Naive thymus-derived CD4-positive, alpha-beta T cell (primary cell): Measurements from ENCODE around the gene PLCZ1. TPM values are rescaled to one million over a fixed set of nuclear protein-coding genes. Genes with fewer than 3 reads are reported as not detected.
"Not testable (repeated sequence)": the region's sequence is repeated elsewhere in the genome, so short reads cannot be mapped to it uniquely, and the experiment has no call there.

Experiments used
- ATAC-seq: fragments of 150-1000 bp; cut with Tn5 transposase; 2 replicates; pipeline ENCODE4 v1.10.0; 2021; ENCODE audit warnings: mild to moderate bottlenecking, moderate library complexity
- CTCF ChIA-PET: fragments of 350-600 bp; sonication (Branson Sonifier 250); formaldehyde crosslinking; loops from one replicate; lab custom pipeline; 2021; ENCODE audit warnings: antibody characterized with exemption; lab: Charles Lee
- POLR2A ChIA-PET: fragments of 350-600 bp; sonication (Branson Sonifier 250); formaldehyde crosslinking; loops from one replicate; lab custom pipeline; 2021; ENCODE audit warnings: antibody characterized with exemption, inconsistent platforms; lab: Charles Lee
- DNase-seq, 9 donors: peaks; one replicate each; pipeline versions ENCODE4 v3.0.0 to v3.0.0-alpha.2; 2020 to 2022; ENCODE audit warnings: mixed read lengths in 1 of 9
- H3K27ac ChIP-seq: one replicate; pipeline ENCODE4 v1.7.0; 2013; ENCODE audit warnings: mild to moderate bottlenecking, low read depth, low read length, moderate library complexity
- H3K27me3 ChIP-seq, 2 donors: one replicate each; pipeline ENCODE4 v1.7.0; 2013; ENCODE audit warnings: low read length in 2 of 2, mild to moderate bottlenecking in 2 of 2, moderate library complexity in 2 of 2; ENCODE audit not compliant: control insufficient read depth in 2 of 2, insufficient read depth in 2 of 2
- H3K36me3 ChIP-seq, 3 experiments: 1 replicate in 2 of 3; 2 replicates in 1 of 3; pipeline ENCODE4 v1.7.0; 2013; ENCODE audit warnings: low read length in 3 of 3, mild to moderate bottlenecking in 3 of 3, moderate library complexity in 1 of 3; ENCODE audit not compliant: insufficient read depth in 3 of 3, control insufficient read depth in 2 of 3
- H3K4me1 ChIP-seq, 2 donors: one replicate each; pipeline ENCODE4 v1.7.0; 2013; ENCODE audit warnings: low read length in 2 of 2, mild to moderate bottlenecking in 2 of 2, moderate library complexity in 1 of 2; ENCODE audit not compliant: control insufficient read depth in 2 of 2, insufficient read depth in 2 of 2
- H3K4me3 ChIP-seq: 2 replicates; pipeline ENCODE4 v1.7.0; 2013; ENCODE audit warnings: mild to moderate bottlenecking, low read length
- H3K9me3 ChIP-seq, 3 experiments: 1 replicate in 2 of 3; 2 replicates in 1 of 3; pipeline ENCODE4 v1.7.0; 2013; ENCODE audit warnings: low read length in 3 of 3; ENCODE audit not compliant: control insufficient read depth in 2 of 3
- H3K27ac Mint-ChIP-seq, 9 donors: one replicate each; pipeline ENCODE4 v1.8.0; 2020 to 2022; ENCODE audit warnings: mixed read lengths in 9 of 9, mild to moderate bottlenecking in 8 of 9, moderate library complexity in 5 of 9, inconsistent platforms in 2 of 9
- H3K27me3 Mint-ChIP-seq, 5 donors: one replicate each; pipeline ENCODE4 v1.8.0; 2021 to 2022; ENCODE audit warnings: mixed read lengths in 5 of 5, mild to moderate bottlenecking in 1 of 5
- H3K36me3 Mint-ChIP-seq, 5 donors: one replicate each; pipeline ENCODE4 v1.8.0; 2020 to 2022; ENCODE audit warnings: mixed read lengths in 5 of 5, mild to moderate bottlenecking in 3 of 5, inconsistent platforms in 1 of 5
- H3K4me1 Mint-ChIP-seq, 7 donors: one replicate each; pipeline ENCODE4 v1.8.0; 2020 to 2022; ENCODE audit warnings: mixed read lengths in 7 of 7, mild to moderate bottlenecking in 3 of 7, inconsistent platforms in 1 of 7
- H3K4me3 Mint-ChIP-seq, 10 donors: one replicate each; pipeline ENCODE4 v1.8.0; 2020 to 2022; ENCODE audit warnings: mild to moderate bottlenecking in 10 of 10, mixed read lengths in 10 of 10, moderate library complexity in 6 of 10, inconsistent platforms in 2 of 10
- H3K9me3 Mint-ChIP-seq, 11 donors: one replicate each; pipeline ENCODE4 v1.8.0; 2020 to 2022; ENCODE audit warnings: mixed read lengths in 11 of 11, mild to moderate bottlenecking in 4 of 11, inconsistent platforms in 1 of 11, moderate library complexity in 1 of 11
- intact Hi-C, 2 donors: fragments of 100-400 bp; cut with micrococcal nuclease; formaldehyde crosslinking; loops; one replicate each; pipeline ENCODE4 v1.15.1; 2023
- polyA plus RNA-seq, 2 donors: library from polyadenylated mRNA; unstranded; fragments of 300-500 nt; fragmentation: Illumina TruSeq; gene quantifications; one replicate each; pipeline ENCODE4 v1.2.3, GENCODE V29; 2021
- total RNA-seq, 6 experiments: library from RNA in 5 of 6; stranded (reverse) in 5 of 6; gene quantifications; 1 replicate in 5 of 6; 2 replicates in 1 of 6; pipeline ENCODE4 v1.2.3 and lab custom pipeline; 2021 to 2026

The PLCZ1 gene
- total and polyA plus RNA-seq, 7 experiments from 2014 or later = not detected

GRCh38 chr12:18706798-18707197 lies 31.0 kb downstream of the PLCZ1 start:
- DNase-seq (no peak), ATAC-seq (no peak)
- Mint-ChIP-seq H3K4me3 (no peak overlapping the region), H3K27ac (no peak overlapping the region), H3K27me3 (no peaks in the 10 kb centered on the region), H3K4me1 (no peaks in the 10 kb centered on the region), H3K36me3 (peaks cover 0 to 3% (median 0%) of the 10 kb centered on the region in 5 donors), H3K9me3 (peaks cover 1 to 20% (median 14%) of the 10 kb centered on the region in 11 donors)
- Histone ChIP-seq H3K4me3 (no peak overlapping the region), H3K4me1 (no peaks in the 10 kb centered on the region), H3K27me3 (no peaks in the 10 kb centered on the region), H3K9me3 (no peaks in the 10 kb centered on the region), H3K27ac (no peak overlapping the region), H3K36me3 (no peaks in the 10 kb centered on the region)
- ChIA-PET CTCF (no interaction called here), POLR2A (no interaction called here)
- intact Hi-C loops = no loop called here

GRCh38 chr12:18703911-18704310 lies 33.9 kb downstream of the PLCZ1 start:
- Mint-ChIP-seq H3K27me3 (no peaks in the 10 kb centered on the region), H3K36me3 (peaks cover 0 to 3% (median 0%) of the 10 kb centered on the region in 5 donors), H3K4me1 (no peaks in the 10 kb centered on the region), H3K27ac (no peak overlapping the region), H3K4me3 (no peak overlapping the region), H3K9me3 (peaks cover 4 to 17% (median 13%) of the 10 kb centered on the region in 11 donors)
- ChIA-PET POLR2A (no interaction called here), CTCF (no interaction called here)
- Histone ChIP-seq H3K9me3 (no peaks in the 10 kb centered on the region), H3K27ac (no peak overlapping the region), H3K36me3 (no peaks in the 10 kb centered on the region), H3K27me3 (no peaks in the 10 kb centered on the region), H3K4me3 (no peak overlapping the region), H3K4me1 (no peaks in the 10 kb centered on the region)
- intact Hi-C loops = no loop called here
- DNase-seq (no peak), ATAC-seq (no peak)

- ATAC-seq (no peak), DNase-seq (no peak)
- no peaks in the 10 kb centered on the region for H3K27me3 ChIP-seq
- no peaks in the 10 kb centered on the region for H3K9me3 ChIP-seq
- H3K4me3 ChIP-seq = no peak overlapping the region
- ChIA-PET CTCF (no interaction called here), POLR2A (no interaction called here)
- no peaks in the 10 kb centered on the region for H3K36me3 ChIP-seq
- no peaks in the 10 kb centered on the region for H3K4me1 ChIP-seq
- H3K27ac ChIP-seq = no peak overlapping the region
- peaks cover 0 to 3% (median 0%) of the 10 kb centered on the region in 5 donors for H3K36me3 Mint-ChIP-seq
- no peak overlapping the region for H3K4me3 Mint-ChIP-seq
- no peaks in the 10 kb centered on the region for H3K27me3 Mint-ChIP-seq
- H3K27ac Mint-ChIP-seq = no peak overlapping the region
- intact Hi-C loops = no loop called here
- H3K4me1 Mint-ChIP-seq = no peaks in the 10 kb centered on the region
- peaks cover 4 to 19% (median 13%) of the 10 kb centered on the region in 11 donors for H3K9me3 Mint-ChIP-seq
These were observed 34.5 kb downstream of the PLCZ1 start for GRCh38 chr12:18703321-18703720.

GRCh38 chr12:18700271-18700670 lies 37.5 kb downstream of the PLCZ1 start:
- intact Hi-C loops = no loop called here
- Histone ChIP-seq H3K4me1 (no peaks in the 10 kb centered on the region), H3K9me3 (no peaks in the 10 kb centered on the region), H3K4me3 (no peak overlapping the region), H3K27me3 (no peaks in the 10 kb centered on the region), H3K36me3 (no peaks in the 10 kb centered on the region), H3K27ac (no peak overlapping the region)
- no peaks in the 10 kb centered on the region for H3K4me1 Mint-ChIP-seq
- no peak overlapping the region for H3K27ac Mint-ChIP-seq
- ATAC-seq (no peak), DNase-seq (no peak)
- H3K9me3 Mint-ChIP-seq = peaks cover 3 to 13% (median 7%) of the 10 kb centered on the region in 11 donors
- ChIA-PET CTCF (no interaction called here), POLR2A (no interaction called here)
- H3K4me3 Mint-ChIP-seq = no peak overlapping the region
- no peaks in the 10 kb centered on the region for H3K36me3 Mint-ChIP-seq
- H3K27me3 Mint-ChIP-seq = no peaks in the 10 kb centered on the region

- Mint-ChIP-seq H3K4me1 (no peaks in the 10 kb centered on the region), H3K27me3 (no peaks in the 10 kb centered on the region), H3K9me3 (peaks cover 0 to 16% (median 4%) of the 10 kb centered on the region in 11 donors), H3K36me3 (no peaks in the 10 kb centered on the region), H3K27ac (no peak overlapping the region), H3K4me3 (no peak overlapping the region)
- intact Hi-C loops = no loop called here
- H3K36me3 ChIP-seq = no peaks in the 10 kb centered on the region
- POLR2A ChIA-PET = no interaction called here
- DNase-seq = no peak
- no peak overlapping the region for H3K27ac ChIP-seq
- ATAC-seq = no peak
- no peaks in the 10 kb centered on the region for H3K27me3 ChIP-seq
- H3K4me1 ChIP-seq = no peaks in the 10 kb centered on the region
- H3K9me3 ChIP-seq = no peaks in the 10 kb centered on the region
- no peak overlapping the region for H3K4me3 ChIP-seq
- CTCF ChIA-PET = no interaction called here
These were observed 40.7 kb downstream of the PLCZ1 start for GRCh38 chr12:18696971-18697602.

GRCh38 chr12:18693986-18694385 lies 43.8 kb downstream of the PLCZ1 start:
- H3K27ac ChIP-seq, DNase-seq, intact Hi-C loops, H3K4me3 ChIP-seq, H3K4me1 ChIP-seq, H3K27me3 ChIP-seq, ATAC-seq, H3K36me3 ChIP-seq, H3K27me3 Mint-ChIP-seq, H3K9me3 ChIP-seq, H3K4me1 Mint-ChIP-seq, H3K27ac Mint-ChIP-seq, POLR2A ChIA-PET, CTCF ChIA-PET, H3K36me3 Mint-ChIP-seq, H3K4me3 Mint-ChIP-seq: not testable (repeated sequence)
- peaks cover 0 to 27% (median 5%) of the 10 kb centered on the region in 11 donors for H3K9me3 Mint-ChIP-seq

GRCh38 chr12:18690653-18691052 lies 47.2 kb downstream of the PLCZ1 start:
- Mint-ChIP-seq H3K4me3 (no peak overlapping the region), H3K4me1 (no peaks in the 10 kb centered on the region), H3K27me3 (no peaks in the 10 kb centered on the region), H3K27ac (no peak overlapping the region), H3K36me3 (no peaks in the 10 kb centered on the region), H3K9me3 (peaks cover 0 to 24% (median 5%) of the 10 kb centered on the region in 11 donors)
- H3K36me3 ChIP-seq = no peaks in the 10 kb centered on the region
- H3K9me3 ChIP-seq = no peaks in the 10 kb centered on the region
- H3K27me3 ChIP-seq = no peaks in the 10 kb centered on the region
- intact Hi-C loops = no loop called here
- no peak for DNase-seq
- no peak for ATAC-seq
- POLR2A ChIA-PET = no interaction called here
- H3K4me3 ChIP-seq = no peak overlapping the region
- no peaks in the 10 kb centered on the region for H3K4me1 ChIP-seq
- no peak overlapping the region for H3K27ac ChIP-seq
- CTCF ChIA-PET = no interaction called here
